ENCODE results near the gene NFIB. TPM values are rescaled to one million over a fixed set of nuclear protein-coding genes. Genes with fewer than 3 reads are reported as not detected.

NFIB gene
- total RNA-seq, 1 experiment from 2014 or later = 0.61 TPM

GRCh38 chr9:14077672-14078071 lies 236.3 kb downstream of the NFIB start:
- no peak overlapping the region for H3K27ac Mint-ChIP-seq (ENCODE audit: unreplicated experiment)
- ChIA-PET POLR2A (no interaction called here), CTCF (no interaction called here)
- BruUV-seq (replicated peaks) = no TSS peak
- no peaks in the 10 kb centered on the region for H3K36me3 ChIP-seq (ENCODE audit: control insufficient read depth, insufficient read depth, low read length)
- H3K36me3 Mint-ChIP-seq (ENCODE audit: insufficient read depth, unreplicated experiment) = no peaks in the 10 kb centered on the region
- intact Hi-C loops (cut with micrococcal nuclease; ENCODE audit: unreplicated experiment) = no loop called here
- H3K4me1 ChIP-seq = no peaks in the 10 kb centered on the region
- TF ChIP-seq CTCF (IDR thresholded peaks at IDR 0.05; ENCODE audit: insufficient read depth in 1 of 2, low read depth in 1 of 2, low read length in 1 of 2, severe bottlenecking in 1 of 2, unreplicated experiment in 1 of 2) = no peak
- peaks cover 2% of the 10 kb centered on the region for H3K27me3 Mint-ChIP-seq (ENCODE audit: insufficient read depth, unreplicated experiment)
- H3K4me3 Mint-ChIP-seq (ENCODE audit: unreplicated experiment) = no peak overlapping the region
- H3K9me3 Mint-ChIP-seq (ENCODE audit: unreplicated experiment) = no peaks in the 10 kb centered on the region
- H3K4me3 ChIP-seq (ENCODE audit: low read depth, low read length) = no peak overlapping the region
- H3K4me1 Mint-ChIP-seq (ENCODE audit: low read depth, unreplicated experiment) = no peaks in the 10 kb centered on the region
- H3K27me3 ChIP-seq (replicated peaks; ENCODE audit: control insufficient read depth, insufficient read depth, low read length) = no peaks in the 10 kb centered on the region
- H3K9me3 ChIP-seq = no peaks in the 10 kb centered on the region
- DNase-seq = no peak

DNA sequence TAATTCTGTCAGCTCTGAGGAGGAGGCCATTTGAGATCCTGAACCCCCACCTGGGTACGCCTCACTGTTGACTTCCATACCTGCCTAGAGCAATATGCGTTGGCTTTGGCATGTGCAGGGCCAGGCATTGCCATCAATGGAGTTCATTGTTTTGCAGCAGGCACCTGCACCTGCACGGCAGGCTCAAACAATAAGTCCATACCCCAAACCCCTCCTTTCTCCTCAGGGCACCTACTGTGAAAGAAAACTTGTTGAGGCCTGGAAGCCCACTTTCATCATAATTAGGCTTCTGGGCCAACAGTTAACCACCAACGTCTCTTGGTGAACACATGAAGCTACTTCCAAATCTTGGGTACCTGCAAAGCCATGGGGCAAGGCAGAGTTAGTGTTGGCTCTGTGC lies 238.7 kb downstream of the NFIB start:
- no peaks in the 10 kb centered on the region for H3K9me3 ChIP-seq
- Mint-ChIP-seq H3K4me1 (ENCODE audit: low read depth, unreplicated experiment) (no peaks in the 10 kb centered on the region), H3K27me3 (ENCODE audit: insufficient read depth, unreplicated experiment) (peaks cover 2% of the 10 kb centered on the region), H3K27ac (ENCODE audit: unreplicated experiment) (no peak overlapping the region), H3K36me3 (ENCODE audit: insufficient read depth, unreplicated experiment) (no peaks in the 10 kb centered on the region), H3K9me3 (ENCODE audit: unreplicated experiment) (no peaks in the 10 kb centered on the region), H3K4me3 (ENCODE audit: unreplicated experiment) (no peak overlapping the region)
- H3K36me3 ChIP-seq (ENCODE audit: control insufficient read depth, insufficient read depth, low read length) = no peaks in the 10 kb centered on the region
- no peak overlapping the region for H3K4me3 ChIP-seq (ENCODE audit: low read depth, low read length)
- ChIA-PET CTCF (no interaction called here), POLR2A (no interaction called here)
- no peak for TF ChIP-seq CTCF (IDR thresholded peaks at IDR 0.05; ENCODE audit: insufficient read depth in 1 of 2, low read depth in 1 of 2, low read length in 1 of 2, severe bottlenecking in 1 of 2, unreplicated experiment in 1 of 2)
- intact Hi-C loops (cut with micrococcal nuclease; ENCODE audit: unreplicated experiment) = no loop called here
- no peaks in the 10 kb centered on the region for H3K4me1 ChIP-seq
- no peak for DNase-seq
- no TSS peak for BruUV-seq (replicated peaks)
- no peaks in the 10 kb centered on the region for H3K27me3 ChIP-seq (replicated peaks; ENCODE audit: control insufficient read depth, insufficient read depth, low read length)

GRCh38 chr9:14072850-14073249 lies 241.1 kb downstream of the NFIB start:
- intact Hi-C loops (cut with micrococcal nuclease; ENCODE audit: unreplicated experiment) = no loop called here
- ChIA-PET CTCF (no interaction called here), POLR2A (no interaction called here)
- H3K27ac Mint-ChIP-seq (ENCODE audit: unreplicated experiment) = no peak overlapping the region
- BruUV-seq (replicated peaks) = no TSS peak
- Histone ChIP-seq H3K4me3 (ENCODE audit: low read depth, low read length) (no peak overlapping the region), H3K9me3 (no peaks in the 10 kb centered on the region), H3K27me3 (replicated peaks; ENCODE audit: control insufficient read depth, insufficient read depth, low read length) (no peaks in the 10 kb centered on the region), H3K4me1 (no peaks in the 10 kb centered on the region), H3K36me3 (ENCODE audit: control insufficient read depth, insufficient read depth, low read length) (no peaks in the 10 kb centered on the region)
- DNase-seq = no peak
- no peak overlapping the region for H3K4me3 Mint-ChIP-seq (ENCODE audit: unreplicated experiment)
- no peaks in the 10 kb centered on the region for H3K36me3 Mint-ChIP-seq (ENCODE audit: insufficient read depth, unreplicated experiment)
- H3K27me3 Mint-ChIP-seq (ENCODE audit: insufficient read depth, unreplicated experiment) = no peaks in the 10 kb centered on the region
- no peaks in the 10 kb centered on the region for H3K4me1 Mint-ChIP-seq (ENCODE audit: low read depth, unreplicated experiment)
- H3K9me3 Mint-ChIP-seq (ENCODE audit: unreplicated experiment) = no peaks in the 10 kb centered on the region
- no peak for TF ChIP-seq CTCF (IDR thresholded peaks at IDR 0.05; ENCODE audit: insufficient read depth in 1 of 2, low read depth in 1 of 2, low read length in 1 of 2, severe bottlenecking in 1 of 2, unreplicated experiment in 1 of 2)
